Calu3 (cell line): ENCODE data around the gene SSBP2. TPM values are rescaled to one million over a fixed set of nuclear protein-coding genes. Genes with fewer than 3 reads are reported as not detected.

Source experiments
- BruUV-seq: library from RNA; stranded (reverse); fragments of 400-500 nt; replicated peaks from 2 replicates; lab custom pipeline; 2021; lab: Mats Ljungman, UMichigan
- CTCF ChIA-PET: fragments of 300-600 bp; sonication (Branson Sonifier 250); formaldehyde crosslinking; loops from one replicate; lab custom pipeline; 2022; ENCODE audit warnings: antibody characterized with exemption; lab: Charles Lee
- DNase-seq: peaks from one replicate; pipeline ENCODE4 v3.0.0; 2022
- H3K27ac Mint-ChIP-seq: one replicate; pipeline ENCODE4 v1.8.0; 2022; ENCODE audit warnings: mixed read lengths; ENCODE audit not compliant: unreplicated experiment
- H3K27me3 Mint-ChIP-seq: one replicate; pipeline ENCODE4 v1.8.0; 2022; ENCODE audit warnings: mixed read lengths; ENCODE audit not compliant: unreplicated experiment
- H3K36me3 Mint-ChIP-seq: one replicate; pipeline ENCODE4 v1.8.0; 2022; ENCODE audit warnings: mild to moderate bottlenecking, moderate library complexity, mixed read lengths; ENCODE audit not compliant: insufficient read depth, unreplicated experiment
- H3K4me1 Mint-ChIP-seq: one replicate; pipeline ENCODE4 v1.8.0; 2022; ENCODE audit warnings: mild to moderate bottlenecking, low read depth, mixed read lengths; ENCODE audit not compliant: unreplicated experiment
- H3K4me3 Mint-ChIP-seq: one replicate; pipeline ENCODE4 v1.8.0; 2022; ENCODE audit warnings: mild to moderate bottlenecking, low read depth, moderate library complexity, mixed read lengths; ENCODE audit not compliant: unreplicated experiment
- H3K9me3 Mint-ChIP-seq: one replicate; pipeline ENCODE4 v1.8.0; 2022; ENCODE audit warnings: low read depth, mixed read lengths; ENCODE audit not compliant: unreplicated experiment
- intact Hi-C: fragments of 100-400 bp; cut with micrococcal nuclease; formaldehyde crosslinking; loops from one replicate; pipeline ENCODE4 v1.10.0; 2022; ENCODE audit not compliant: unreplicated experiment
- total RNA-seq: library from RNA; stranded (reverse); gene quantifications from 2 replicates; pipeline ENCODE4 v1.2.3, GENCODE V29; 2022
- TF ChIP-seq, protein P1 (sequence below): fragments of 200-600 bp; IDR thresholded peaks from one replicate; pipeline ENCODE4 v1.8.0; 2022; ENCODE audit warnings: antibody characterized with exemption; ENCODE audit not compliant: unreplicated experiment

SSBP2 gene
- total RNA-seq, 1 experiment from 2014 or later, result 18.9 TPM

DNA sequence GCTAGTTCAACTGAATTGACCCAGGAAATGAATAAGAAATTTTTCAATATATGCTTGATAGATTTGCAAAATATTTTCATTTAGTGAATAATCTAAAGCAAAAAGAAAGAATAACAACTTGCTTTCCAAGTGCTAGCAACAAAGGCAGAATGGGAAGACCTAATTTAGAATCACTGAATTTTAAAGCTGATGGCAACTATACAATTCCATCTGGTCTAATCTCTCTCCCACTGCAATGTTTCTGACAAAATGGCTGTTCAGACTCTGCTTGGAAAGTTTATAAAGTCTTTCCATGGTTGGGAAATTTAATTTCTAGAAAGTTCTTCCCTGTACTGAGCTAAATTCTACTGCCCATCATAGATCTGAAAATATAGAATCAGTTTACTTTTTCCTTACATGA is 281.2 kb downstream of the SSBP2 start:
- intact Hi-C loops, result no loop called here
- CTCF ChIA-PET, result no interaction called here
- Mint-ChIP-seq H3K27ac (no peak overlapping the region), H3K9me3 (no peaks in the 10 kb centered on the region), H3K4me3 (no peak overlapping the region), H3K4me1 (no peaks in the 10 kb centered on the region), H3K27me3 (no peaks in the 10 kb centered on the region), H3K36me3 (no peaks in the 10 kb centered on the region)
- BruUV-seq, result no TSS peak
- no peak for DNase-seq
- TF ChIP-seq, protein P1, sequence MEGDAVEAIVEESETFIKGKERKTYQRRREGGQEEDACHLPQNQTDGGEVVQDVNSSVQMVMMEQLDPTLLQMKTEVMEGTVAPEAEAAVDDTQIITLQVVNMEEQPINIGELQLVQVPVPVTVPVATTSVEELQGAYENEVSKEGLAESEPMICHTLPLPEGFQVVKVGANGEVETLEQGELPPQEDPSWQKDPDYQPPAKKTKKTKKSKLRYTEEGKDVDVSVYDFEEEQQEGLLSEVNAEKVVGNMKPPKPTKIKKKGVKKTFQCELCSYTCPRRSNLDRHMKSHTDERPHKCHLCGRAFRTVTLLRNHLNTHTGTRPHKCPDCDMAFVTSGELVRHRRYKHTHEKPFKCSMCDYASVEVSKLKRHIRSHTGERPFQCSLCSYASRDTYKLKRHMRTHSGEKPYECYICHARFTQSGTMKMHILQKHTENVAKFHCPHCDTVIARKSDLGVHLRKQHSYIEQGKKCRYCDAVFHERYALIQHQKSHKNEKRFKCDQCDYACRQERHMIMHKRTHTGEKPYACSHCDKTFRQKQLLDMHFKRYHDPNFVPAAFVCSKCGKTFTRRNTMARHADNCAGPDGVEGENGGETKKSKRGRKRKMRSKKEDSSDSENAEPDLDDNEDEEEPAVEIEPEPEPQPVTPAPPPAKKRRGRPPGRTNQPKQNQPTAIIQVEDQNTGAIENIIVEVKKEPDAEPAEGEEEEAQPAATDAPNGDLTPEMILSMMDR, result no peak

DNA sequence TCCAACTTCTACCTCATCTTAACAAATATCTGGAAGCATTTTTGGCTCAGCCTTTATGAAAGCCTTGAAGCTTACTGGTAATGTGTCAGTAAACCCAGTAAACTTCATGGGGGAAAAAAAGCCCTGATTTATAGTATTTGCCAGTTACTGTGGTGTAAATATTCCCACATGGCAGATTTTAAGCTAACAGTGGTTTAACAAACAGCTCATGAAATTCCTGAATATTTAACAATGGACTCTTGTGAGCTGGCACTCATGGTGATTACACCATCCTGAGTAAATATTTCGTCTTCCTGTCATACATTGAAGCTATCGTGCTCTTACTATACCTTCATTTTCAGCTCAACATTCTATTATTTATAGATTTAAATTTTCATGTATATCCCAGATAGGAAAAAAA is 300.0 kb downstream of the SSBP2 start:
- Mint-ChIP-seq H3K27me3 (no peaks in the 10 kb centered on the region), H3K4me3 (no peak overlapping the region), H3K36me3 (no peaks in the 10 kb centered on the region), H3K27ac (no peak overlapping the region), H3K4me1 (peaks cover 24% of the 10 kb centered on the region), H3K9me3 (peaks cover 14% of the 10 kb centered on the region)
- intact Hi-C loops, result no loop called here
- CTCF ChIA-PET, result interaction anchor here (1.0 to 1.8 kb wide), 4 partner anchors 8 to 715 kb away, joined by 3 to 5 read pairs (median 4); no protein-coding TSS in a partner anchor
- TF ChIP-seq, protein P1, result no peak
- BruUV-seq, result no TSS peak
- no peak for DNase-seq

DNA sequence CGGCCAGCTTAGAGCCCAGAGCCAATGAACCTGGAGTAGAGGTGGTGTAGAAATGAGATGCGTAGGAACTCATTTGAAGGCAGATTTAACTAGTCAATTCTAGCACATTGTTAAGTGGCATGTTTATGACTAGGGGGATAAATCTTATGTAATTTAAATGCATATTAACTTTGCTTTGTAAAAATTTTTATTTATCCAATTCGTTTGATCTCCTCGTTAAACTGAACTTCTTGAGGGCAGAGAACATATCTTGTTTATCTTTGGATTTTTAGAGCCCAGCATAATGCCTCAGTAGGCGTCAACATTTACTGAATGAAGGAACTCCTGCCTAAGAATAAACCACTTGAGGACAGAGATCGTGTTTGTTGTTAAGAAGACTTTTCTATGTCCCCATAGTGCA is 315.9 kb downstream of the SSBP2 start:
- DNase-seq, result no peak
- CTCF ChIA-PET, result no interaction called here
- H3K4me1 Mint-ChIP-seq, result no peaks in the 10 kb centered on the region
- H3K27me3 Mint-ChIP-seq, result no peaks in the 10 kb centered on the region
- H3K4me3 Mint-ChIP-seq, result no peak overlapping the region
- TF ChIP-seq, protein P1, result no peak
- H3K9me3 Mint-ChIP-seq, result no peaks in the 10 kb centered on the region
- no peak overlapping the region for H3K27ac Mint-ChIP-seq
- intact Hi-C loops, result no loop called here
- H3K36me3 Mint-ChIP-seq, result no peaks in the 10 kb centered on the region
- no TSS peak for BruUV-seq

DNA sequence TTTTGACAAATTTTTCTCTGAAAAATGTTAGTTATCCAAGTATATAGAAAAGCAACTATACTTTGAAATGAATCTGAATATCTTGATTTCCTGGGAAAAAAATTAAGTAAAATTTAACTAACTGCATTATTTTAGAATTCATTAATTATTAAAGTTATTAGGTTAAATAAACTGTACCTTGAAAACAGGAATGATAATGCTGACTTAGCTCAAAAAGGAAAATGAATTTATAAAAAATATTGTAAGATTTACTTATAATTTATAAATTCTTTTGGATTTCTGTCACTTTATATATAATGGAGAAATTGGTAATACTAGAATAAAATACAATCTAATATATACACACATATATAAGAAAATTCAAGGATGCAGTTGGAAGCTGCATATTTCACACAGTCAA is 320.9 kb downstream of the SSBP2 start:
- Mint-ChIP-seq H3K36me3 (no peaks in the 10 kb centered on the region), H3K9me3 (no peaks in the 10 kb centered on the region), H3K27ac (no peak overlapping the region), H3K27me3 (no peaks in the 10 kb centered on the region), H3K4me1 (peaks cover 28% of the 10 kb centered on the region), H3K4me3 (no peak overlapping the region)
- CTCF ChIA-PET, result no interaction called here
- TF ChIP-seq, protein P1, result no peak
- BruUV-seq, result no TSS peak
- DNase-seq, result no peak
- intact Hi-C loops, result loop anchor here (5.0 to 10.0 kb wide), 4 partner anchors 407 to 675 kb away; partner anchors contain the start of gene ATG10
